RCC 7860 (cell line): ENCODE data around the gene FOSB.
"Not testable (repeated sequence)": the region's sequence is repeated elsewhere in the genome, so short reads cannot be mapped to it uniquely, and the experiment has no call there.

Source experiments
- DNase-seq: peaks from one replicate; pipeline ENCODE4 v3.0.0-alpha.2; 2015; ENCODE audit warnings: low spot score
- FAIRE-seq: peaks from 2 replicates; lab custom pipeline; 2012; peaks lifted over from hg19 to GRCh38; lab: Jason Lieb, UNC

Gene FOSB

GRCh38 chr19:45467456-45468158 lies at the start of gene FOSB:
TSS of gene FOSB (plus strand) at chr19:45467996. CDS start at chr19:45468587, 591 bp downstream.
- peak; percentile 83 for DNase-seq
- FAIRE-seq: no peak

GRCh38 chr19:45418802-45419201 lies 49.0 kb upstream of the FOSB start:
- no peak for DNase-seq
- no peak for FAIRE-seq

GRCh38 chr19:45419396-45419795 lies 48.4 kb upstream of the FOSB start:
- no peak for FAIRE-seq
- no peak for DNase-seq

- no peak for FAIRE-seq
- no peak for DNase-seq
Observed at GRCh38 chr19:45419895-45420294, 47.9 kb upstream of the FOSB start.

- FAIRE-seq (no peak), DNase-seq (no peak)
Observed at GRCh38 chr19:45420356-45420755, 47.4 kb upstream of the FOSB start.

GRCh38 chr19:45420871-45421270 lies 46.9 kb upstream of the FOSB start:
- DNase-seq: no peak
- FAIRE-seq: no peak

- FAIRE-seq: no peak
- no peak for DNase-seq
Observed at GRCh38 chr19:45421947-45422498, 45.8 kb upstream of the FOSB start.

GRCh38 chr19:45423033-45423588 lies 44.7 kb upstream of the FOSB start:
- FAIRE-seq (no peak), DNase-seq (no peak)

- peak; percentile 66 for FAIRE-seq
- DNase-seq: peak; percentile 86
Observed at GRCh38 chr19:45423589-45424190, 44.1 kb upstream of the FOSB start, which contains the start of gene ERCC1. TSS of gene ERCC1 (minus strand) at chr19:45423917. CDS start at chr19:45423374, 543 bp downstream.

GRCh38 chr19:45424191-45425058 lies 43.4 kb upstream of the FOSB start:
- FAIRE-seq: peak; percentile 84
- DNase-seq: peak; percentile 89

GRCh38 chr19:45428384-45429231 lies 39.2 kb upstream of the FOSB start:
- FAIRE-seq (no peak), DNase-seq (no peak)

- DNase-seq, FAIRE-seq: not testable (repeated sequence)
Observed at GRCh38 chr19:45429896-45430295, 37.9 kb upstream of the FOSB start.

- DNase-seq, FAIRE-seq: not testable (repeated sequence)
Observed at GRCh38 chr19:45431008-45431407, 36.8 kb upstream of the FOSB start.

GRCh38 chr19:45432543-45432942 lies 35.3 kb upstream of the FOSB start:
- not testable (repeated sequence) for FAIRE-seq

GRCh38 chr19:45437328-45437727 lies 30.5 kb upstream of the FOSB start:
- no peak for FAIRE-seq

More at GRCh38 chr19:45432543-45432942, 35.3 kb upstream of the FOSB start:
- DNase-seq: not testable (repeated sequence)

GRCh38 chr19:45439190-45439568 lies 28.6 kb upstream of the FOSB start:
- FAIRE-seq: no peak

More at GRCh38 chr19:45437328-45437727, 30.5 kb upstream of the FOSB start:
- no peak for DNase-seq

GRCh38 chr19:45439569-45440258 lies 28.1 kb upstream of the FOSB start:
- no peak for FAIRE-seq

More at GRCh38 chr19:45439190-45439568, 28.6 kb upstream of the FOSB start:
- DNase-seq: no peak

GRCh38 chr19:45440259-45440638 lies 27.5 kb upstream of the FOSB start:
- FAIRE-seq (no peak), DNase-seq (no peak)

More at GRCh38 chr19:45439569-45440258, 28.1 kb upstream of the FOSB start:
- DNase-seq: peak; percentile 38
